Measurements from ENCODE around the gene KIAA1671. TPM values are rescaled to one million over a fixed set of nuclear protein-coding genes. Genes with fewer than 3 reads are reported as not detected.

KIAA1671 gene
- total RNA-seq, 2 experiments from 2014 or later: 6.5 to 6.8 TPM

DNA sequence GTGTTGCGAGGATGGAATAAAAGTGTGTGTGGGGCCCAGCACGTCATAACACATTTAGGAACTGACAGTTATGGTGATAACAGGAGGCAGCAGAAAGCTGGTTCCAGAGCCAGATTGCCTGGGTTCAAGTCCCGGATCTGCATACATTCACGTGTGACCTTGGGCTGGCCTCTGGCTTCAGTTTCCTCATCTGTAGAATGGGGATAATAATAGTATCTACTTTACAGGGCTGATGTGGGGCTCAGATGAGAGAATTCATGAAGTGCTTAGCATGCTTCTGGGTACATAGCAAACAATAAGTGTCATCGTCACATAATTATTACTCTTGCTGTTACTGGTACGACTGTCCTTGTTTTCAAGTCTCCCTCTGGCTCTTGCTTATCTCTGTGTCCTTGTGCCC, 97.3 kb downstream of the KIAA1671 start:
- POLR2A ChIA-PET: interaction anchor here (0.7 to 1.0 kb wide), 2 partner anchors 100 kb away, joined by 3 read pairs; no protein-coding TSS in a partner anchor
- intact Hi-C loops (cut with micrococcal nuclease): loop anchor here (2.0 to 5.0 kb wide), 2 partner anchors 91 to 112 kb away; no protein-coding TSS in a partner anchor
- Mint-ChIP-seq H3K4me3 (no peak overlapping the region), H3K27ac (no peak overlapping the region), H3K36me3 (ENCODE audit: low read depth) (no peaks in the 10 kb centered on the region), H3K27me3 (no peaks in the 10 kb centered on the region), H3K4me1 (ENCODE audit: low read depth) (peaks cover 11% of the 10 kb centered on the region), H3K9me3 (peaks cover 13% of the 10 kb centered on the region)
- CTCF ChIA-PET: interaction anchor here (0.9 to 7.5 kb wide), 25 partner anchors 7 to 281 kb away, joined by 3 to 110 read pairs (median 5); partner anchors contain the start of genes KIAA1671 and LHFPL7
- DNase-seq (no peak), ATAC-seq (no peak)
- TF ChIP-seq, protein P1, sequence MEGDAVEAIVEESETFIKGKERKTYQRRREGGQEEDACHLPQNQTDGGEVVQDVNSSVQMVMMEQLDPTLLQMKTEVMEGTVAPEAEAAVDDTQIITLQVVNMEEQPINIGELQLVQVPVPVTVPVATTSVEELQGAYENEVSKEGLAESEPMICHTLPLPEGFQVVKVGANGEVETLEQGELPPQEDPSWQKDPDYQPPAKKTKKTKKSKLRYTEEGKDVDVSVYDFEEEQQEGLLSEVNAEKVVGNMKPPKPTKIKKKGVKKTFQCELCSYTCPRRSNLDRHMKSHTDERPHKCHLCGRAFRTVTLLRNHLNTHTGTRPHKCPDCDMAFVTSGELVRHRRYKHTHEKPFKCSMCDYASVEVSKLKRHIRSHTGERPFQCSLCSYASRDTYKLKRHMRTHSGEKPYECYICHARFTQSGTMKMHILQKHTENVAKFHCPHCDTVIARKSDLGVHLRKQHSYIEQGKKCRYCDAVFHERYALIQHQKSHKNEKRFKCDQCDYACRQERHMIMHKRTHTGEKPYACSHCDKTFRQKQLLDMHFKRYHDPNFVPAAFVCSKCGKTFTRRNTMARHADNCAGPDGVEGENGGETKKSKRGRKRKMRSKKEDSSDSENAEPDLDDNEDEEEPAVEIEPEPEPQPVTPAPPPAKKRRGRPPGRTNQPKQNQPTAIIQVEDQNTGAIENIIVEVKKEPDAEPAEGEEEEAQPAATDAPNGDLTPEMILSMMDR (IDR thresholded peaks at IDR 0.05): no peak

- TF ChIP-seq, protein P1 (IDR thresholded peaks at IDR 0.05): no peak
- peaks cover 13% of the 10 kb centered on the region for H3K9me3 Mint-ChIP-seq
- POLR2A ChIA-PET: interaction anchor here (0.7 kb wide), 1 partner anchor 101 kb away, joined by 3 read pairs; no protein-coding TSS in a partner anchor
Observed at GRCh38 chr22:25050566-25050965, 98.0 kb downstream of the KIAA1671 start.

DNA sequence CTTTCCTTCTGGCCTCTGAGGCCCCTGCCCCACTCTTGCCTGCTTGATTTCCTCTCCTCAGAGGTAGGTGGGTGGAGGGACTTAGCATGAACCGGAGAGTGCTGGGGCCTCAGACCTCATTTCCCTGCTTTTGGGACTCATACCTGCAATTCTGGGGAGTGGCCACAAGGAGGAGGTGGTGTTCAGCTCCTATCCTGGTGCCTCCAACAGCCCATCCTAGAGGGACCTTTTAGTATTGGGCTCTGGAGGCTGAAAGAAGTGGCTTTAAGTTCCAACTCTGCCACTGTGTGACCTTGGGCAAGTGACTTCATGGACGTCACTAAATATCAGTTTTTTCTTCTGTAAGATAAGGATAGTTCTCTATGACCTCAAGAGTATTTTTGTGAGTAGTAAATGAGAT, 98.6 kb downstream of the KIAA1671 start:
- intact Hi-C loops (cut with micrococcal nuclease): loop anchor here (5.0 kb wide), 1 partner anchor 114 kb away; no protein-coding TSS in a partner anchor

More at GRCh38 chr22:25050566-25050965, 98.0 kb downstream of the KIAA1671 start:
- CTCF ChIA-PET: interaction anchor here (0.9 to 7.5 kb wide), 17 partner anchors 11 to 282 kb away, joined by 3 to 110 read pairs (median 4); partner anchors contain the start of genes KIAA1671 and LHFPL7
- Mint-ChIP-seq H3K27ac (no peak overlapping the region), H3K36me3 (ENCODE audit: low read depth) (no peaks in the 10 kb centered on the region), H3K4me1 (ENCODE audit: low read depth) (peaks cover 16% of the 10 kb centered on the region), H3K27me3 (no peaks in the 10 kb centered on the region), H3K4me3 (no peak overlapping the region)
- ATAC-seq (no peak), DNase-seq (no peak)
- intact Hi-C loops (cut with micrococcal nuclease): loop anchor here (5.0 kb wide), 1 partner anchor 113 kb away; no protein-coding TSS in a partner anchor

DNA sequence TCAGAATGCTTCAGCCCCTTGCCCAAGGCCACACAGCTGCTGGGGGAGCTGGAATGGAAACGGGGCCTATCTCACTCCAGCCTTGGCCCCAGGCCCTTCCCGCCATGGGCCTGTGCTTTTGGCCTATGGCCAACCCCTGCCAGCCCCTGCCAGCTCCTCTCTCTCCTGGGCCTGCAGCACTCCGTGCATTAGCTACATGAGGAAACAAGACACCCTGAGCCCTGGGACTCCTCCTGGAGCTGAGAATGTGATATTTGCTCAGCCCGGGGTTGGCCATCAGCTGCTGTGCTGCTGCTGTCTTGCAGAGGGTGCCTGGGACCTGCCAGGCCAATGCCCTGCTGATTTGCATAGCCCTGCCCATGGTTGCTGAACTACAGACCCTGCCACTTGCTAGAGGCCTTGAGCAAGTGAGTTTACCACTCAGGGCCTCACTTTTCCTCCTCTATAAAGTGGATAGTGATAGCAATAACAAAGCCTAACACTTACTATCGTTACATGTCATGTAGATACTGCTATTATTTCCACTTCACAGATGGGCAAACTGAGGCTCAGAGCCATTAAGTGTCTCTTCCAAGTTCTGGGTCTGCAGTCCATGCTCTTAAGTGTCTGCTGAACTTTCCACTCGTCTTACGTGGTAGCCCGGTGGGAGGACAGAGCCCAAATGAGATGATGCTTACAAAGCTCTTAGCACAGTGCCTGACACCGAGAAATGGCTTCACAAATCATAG, 99.6 kb downstream of the KIAA1671 start:
- ChIA-PET POLR2A (no interaction called here), CTCF (interaction anchor here (0.9 to 7.5 kb wide), 9 partner anchors 9 to 249 kb away, joined by 3 to 110 read pairs (median 5); partner anchors contain the start of genes KIAA1671 and LHFPL7)
- H3K4me3 Mint-ChIP-seq: no peak overlapping the region
- H3K4me1 Mint-ChIP-seq (ENCODE audit: low read depth): peaks cover 22% of the 10 kb centered on the region
- H3K27me3 Mint-ChIP-seq: no peaks in the 10 kb centered on the region
- H3K9me3 Mint-ChIP-seq: peaks cover 13% of the 10 kb centered on the region
- no peak for ATAC-seq
- no peaks in the 10 kb centered on the region for H3K36me3 Mint-ChIP-seq (ENCODE audit: low read depth)
- no peak overlapping the region for H3K27ac Mint-ChIP-seq
- TF ChIP-seq, protein P1 (IDR thresholded peaks at IDR 0.05): no peak
- DNase-seq: no peak
- intact Hi-C loops (cut with micrococcal nuclease): loop anchor here (5.0 kb wide), 1 partner anchor 115 kb away; no protein-coding TSS in a partner anchor

More for the DNA sequence above, 98.6 kb downstream of the KIAA1671 start:
- Mint-ChIP-seq H3K4me1 (ENCODE audit: low read depth) (peaks cover 17% of the 10 kb centered on the region), H3K9me3 (peaks cover 13% of the 10 kb centered on the region), H3K36me3 (ENCODE audit: low read depth) (no peaks in the 10 kb centered on the region), H3K27ac (no peak overlapping the region), H3K27me3 (no peaks in the 10 kb centered on the region), H3K4me3 (no peak overlapping the region)
- ATAC-seq (no peak), DNase-seq (no peak)
- TF ChIP-seq, protein P1 (IDR thresholded peaks at IDR 0.05): peak; percentile 67
- ChIA-PET CTCF (interaction anchor here (0.9 to 7.5 kb wide), 15 partner anchors 10 to 283 kb away, joined by 3 to 110 read pairs (median 4); partner anchors contain the start of genes KIAA1671 and LHFPL7), POLR2A (no interaction called here)
